HepG2 (cell line): ENCODE results near the gene THSD4. TPM values are rescaled to one million over a fixed set of nuclear protein-coding genes. Genes with fewer than 3 reads are reported as not detected.

Experiments
- ATAC-seq: fragments of 200-7000 bp; cut with Tn5 transposase; 3 replicates; pipeline ENCODE4 v1.9.1; 2020; ENCODE audit warnings: mild to moderate bottlenecking, moderate library complexity
- BruUV-seq: library from RNA; stranded (reverse); fragments of 400-500 nt; replicated peaks from 2 replicates; lab custom pipeline; 2021; lab: Mats Ljungman, UMichigan
- CTCF ChIA-PET: fragments of 300-600 bp; formaldehyde crosslinking; extraction: SDS; loops from one replicate; lab custom pipeline; 2021; ENCODE audit warnings: low total read pairs, inconsistent platforms, low intra/inter-chr PET ratio; lab: Yijun Ruan, JAX
- POLR2A ChIA-PET: fragments of 350-600 bp; sonication (Branson Sonifier 250); formaldehyde crosslinking; loops from one replicate; lab custom pipeline; 2020; ENCODE audit warnings: antibody characterized with exemption, inconsistent platforms; lab: Yijun Ruan, JAX
- DNase-seq: peaks from one replicate; pipeline ENCODE4 v3.0.0-alpha.2; 2015; ENCODE audit warnings: low spot score
- FAIRE-seq: peaks from 3 replicates; lab custom pipeline; 2011; peaks lifted over from hg19 to GRCh38; lab: Jason Lieb, UNC
- H2AFZ ChIP-seq: one replicate; pipeline ENCODE4 v1.6.1; 2011; ENCODE audit warnings: low read length, inconsistent platforms
- H3K27ac ChIP-seq: fragments of 300-600 bp; 3 replicates; pipeline ENCODE4 v1.8.0; 2011; ENCODE audit warnings: mixed run types, mild to moderate bottlenecking, mixed read lengths, low read length, inconsistent platforms; ENCODE audit not compliant: insufficient read depth; ENCODE audit errors: extremely low read length
- H3K27me3 ChIP-seq, 2 experiments: fragments of 200-600 bp in 1 of 2; 2 replicates in 1 of 2; 3 replicates in 1 of 2; pipeline versions ENCODE4 v1.6.0 to v1.8.0; 2011; ENCODE audit warnings: low read length in 2 of 2, mild to moderate bottlenecking in 2 of 2, moderate library complexity in 2 of 2, inconsistent platforms in 1 of 2; ENCODE audit not compliant: insufficient read depth in 2 of 2, control insufficient read depth in 1 of 2
- H3K36me3 ChIP-seq, 2 experiments: fragments of 200-600 bp in 1 of 2; replicated peaks in 1 of 2; 2 replicates in 1 of 2; 3 replicates in 1 of 2; pipeline versions ENCODE4 v1.5.1 to v1.8.0; 2011; ENCODE audit warnings: low read length in 2 of 2, inconsistent platforms in 1 of 2; ENCODE audit not compliant: insufficient read depth in 2 of 2, control insufficient read depth in 1 of 2
- H3K4me1 ChIP-seq: 2 replicates; pipeline ENCODE4 v1.5.1; 2012; ENCODE audit warnings: low read length, inconsistent platforms; ENCODE audit not compliant: insufficient read depth
- H3K4me2 ChIP-seq: 2 replicates; pipeline ENCODE4 v1.6.0; 2011; ENCODE audit warnings: low read depth, low read length, inconsistent platforms
- H3K4me3 ChIP-seq, 3 experiments: fragments of 200-600 bp in 1 of 3; sonication (generic), shearing (Covaris generic) in 1 of 3; replicated peaks in 1 of 3; 2 replicates each; pipeline ENCODE4 v1.5.1; 2011 to 2016; ENCODE audit warnings: low read length in 3 of 3, inconsistent platforms in 2 of 3, low read depth in 2 of 3, mild to moderate bottlenecking in 2 of 3, control low read depth in 1 of 3, mixed read lengths in 1 of 3; ENCODE audit not compliant: insufficient read depth in 1 of 3
- H3K79me2 ChIP-seq: one replicate; pipeline ENCODE4 v1.6.1; 2011; ENCODE audit warnings: low read length, inconsistent platforms; ENCODE audit not compliant: insufficient read depth
- H3K9ac ChIP-seq: 2 replicates; pipeline ENCODE4 v1.6.0; 2011; ENCODE audit warnings: mild to moderate bottlenecking, low read depth, low read length, inconsistent platforms; ENCODE audit not compliant: insufficient read depth
- H3K9me3 ChIP-seq: 2 replicates; pipeline ENCODE4 v1.5.1; 2012; ENCODE audit warnings: mild to moderate bottlenecking, low read length
- H4K20me1 ChIP-seq: 2 replicates; pipeline ENCODE4 v1.6.0; 2011; ENCODE audit warnings: inconsistent platforms, mild to moderate bottlenecking, low read length, moderate library complexity; ENCODE audit not compliant: insufficient read depth
- BATF2 ChIP-seq: sonication (generic); formaldehyde crosslinking; IDR thresholded peaks from 2 replicates; pipeline ENCODE4 v1.8.0; 2022; ENCODE audit warnings: mild to moderate bottlenecking, missing genetic modification reagents, moderate library complexity
- EP300 ChIP-seq, 3 experiments: sonication (generic) in 1 of 3; formaldehyde crosslinking in 1 of 3; IDR thresholded peaks; 2 replicates each; pipeline versions ENCODE4 v1.5.1 to v1.6.1; 2011 to 2020; ENCODE audit warnings: low read depth in 2 of 3, low read length in 2 of 3, borderline replicate concordance in 1 of 3, improper control_type of control experiment in 1 of 3, mild to moderate bottlenecking in 1 of 3, missing genetic modification reagents in 1 of 3, moderate library complexity in 1 of 3
- FOXP1 ChIP-seq, 2 experiments: fragments of 450-650 bp in 1 of 2; IDR thresholded peaks; 2 replicates each; pipeline ENCODE4 v1.6.1; 2017 to 2018; ENCODE audit warnings: antibody characterized with exemption in 1 of 2
- GRHL1 ChIP-seq: sonication (generic); formaldehyde crosslinking; conservative IDR thresholded peaks from 2 replicates; pipeline ENCODE4 v1.8.0; 2022; ENCODE audit warnings: missing genetic modification reagents
- IKZF1 ChIP-seq: fragments of 450-650 bp; IDR thresholded peaks from 2 replicates; pipeline ENCODE4 v1.7.1; 2016
- KAT7 ChIP-seq: IDR thresholded peaks from 2 replicates; pipeline ENCODE4 v1.6.1; 2018; ENCODE audit warnings: borderline replicate concordance, missing compliant biosample characterization
- KDM1A ChIP-seq: IDR thresholded peaks from 2 replicates; pipeline ENCODE4 v1.6.1; 2016; ENCODE audit warnings: missing compliant biosample characterization
- PAF1 ChIP-seq: IDR thresholded peaks from 2 replicates; pipeline ENCODE4 v1.6.1; 2016; ENCODE audit warnings: missing genetic modification reagents, missing compliant biosample characterization
- RARA ChIP-seq: IDR thresholded peaks from 2 replicates; pipeline ENCODE4 v1.6.1; 2016; ENCODE audit warnings: missing genetic modification reagents, missing compliant biosample characterization
- TGIF2 ChIP-seq: IDR thresholded peaks from 2 replicates; pipeline ENCODE4 v1.6.1; 2016; ENCODE audit warnings: control low read depth, missing compliant biosample characterization
- TOPORS ChIP-seq: sonication (generic); formaldehyde crosslinking; IDR thresholded peaks from 2 replicates; pipeline ENCODE4 v1.8.0; 2023; ENCODE audit warnings: mild to moderate bottlenecking, missing genetic modification reagents
- WIZ ChIP-seq: sonication (generic); formaldehyde crosslinking; IDR thresholded peaks from 2 replicates; pipeline ENCODE4 v1.5.1; 2020; ENCODE audit warnings: mild to moderate bottlenecking, missing genetic modification reagents
- ZBTB37 ChIP-seq: sonication (generic); formaldehyde crosslinking; IDR thresholded peaks from 2 replicates; pipeline ENCODE4 v1.4.0; 2020; ENCODE audit warnings: mild to moderate bottlenecking, missing genetic modification reagents
- ZNF136 ChIP-seq: sonication (generic); formaldehyde crosslinking; IDR thresholded peaks from 2 replicates; pipeline ENCODE4 v1.8.1; 2022; ENCODE audit warnings: low read depth, mild to moderate bottlenecking, moderate library complexity, missing genetic modification reagents
- ZNF577 ChIP-seq: sonication (generic); formaldehyde crosslinking; IDR thresholded peaks from 2 replicates; pipeline ENCODE4 v1.4.0; 2020; ENCODE audit warnings: mild to moderate bottlenecking, low read depth, missing genetic modification reagents, borderline replicate concordance
- ZNF713 ChIP-seq: sonication (generic); formaldehyde crosslinking; IDR thresholded peaks from 2 replicates; pipeline ENCODE4 v1.4.0; 2020; ENCODE audit warnings: mild to moderate bottlenecking, missing genetic modification reagents
- ZNF780A ChIP-seq: sonication (generic); formaldehyde crosslinking; IDR thresholded peaks from 2 replicates; pipeline ENCODE4 v1.8.0; 2022; ENCODE audit warnings: mild to moderate bottlenecking, missing genetic modification reagents, moderate library complexity
- ZNF790 ChIP-seq: sonication (generic); formaldehyde crosslinking; IDR thresholded peaks from 2 replicates; pipeline ENCODE4 v1.8.0; 2022; ENCODE audit warnings: missing genetic modification reagents, mild to moderate bottlenecking, borderline replicate concordance
- WGBS: methylation state at CpG from one replicate; pipeline ENCODE4 v1.1.6; 2017; ENCODE audit warnings: low lambda C conversion rate; 5-methylcytosine and 5-hydroxymethylcytosine counted together
- in situ Hi-C: cut with HindIII; loops from 2 replicates; pipeline ENCODE4 v1.10.0; 2017; ENCODE audit warnings: low pct_unique_long_range_greater_than_20kb; ENCODE audit not compliant: extremely low pct_ligation_motif_present
- intact Hi-C: fragments of 100-400 bp; cut with micrococcal nuclease; formaldehyde crosslinking; loops from one replicate; pipeline ENCODE4 v1.10.0; 2022; ENCODE audit not compliant: unreplicated experiment
- polyA plus RNA-seq, 8 experiments: library from polyadenylated mRNA; depleted of rRNA in 3 of 8; stranded (reverse) in 7 of 8; unstranded in 1 of 8; fragments of >200 nt; fragmentation: Illumina TruSeq in 4 of 8; extraction: Trizol in 4 of 8; gene quantifications; 2 replicates each; pipeline versions ENCODE4 v1.2.1 to v1.2.3, GENCODE V29; 2011 to 2016; ENCODE audit warnings: low read depth in 4 of 8, missing spikeins in 1 of 8, mixed read lengths in 1 of 8; ENCODE audit not compliant: insufficient read depth in 1 of 8
- total RNA-seq, 5 experiments: library from RNA; depleted of rRNA; stranded (reverse); fragments of >200 nt; fragmentation: Illumina TruSeq; extraction: Trizol; gene quantifications; 2 replicates each; pipeline ENCODE4 v1.2.3, GENCODE V29; 2016; ENCODE audit warnings: low read depth in 1 of 5

The THSD4 gene
- total and polyA plus RNA-seq, 2 of the 13 experiments (the other 11 are each of a cell fraction or from before 2014, with no cell fraction given): 0.07 to 0.21 TPM

GRCh38 chr15:71338827-71339542, 223.7 kb downstream of the THSD4 start (continued):
- no peak for TF ChIP-seq ZBTB37
- no peak for TF ChIP-seq KDM1A (CRISPR knock-in tag)
- TF ChIP-seq PAF1 (CRISPR knock-in tag): no peak
- TF ChIP-seq ZNF790 (CRISPR knock-in tag): no peak

- Histone ChIP-seq H3K36me3 (no peaks in the 10 kb centered on the region), H4K20me1 (no peaks in the 10 kb centered on the region), H3K4me2 (no peak overlapping the region), H3K9ac (no peak overlapping the region), H3K27ac (no peak overlapping the region), H3K4me1 (no peaks in the 10 kb centered on the region), H2AFZ (no peak overlapping the region), H3K79me2 (no peaks in the 10 kb centered on the region), H3K9me3 (no peaks in the 10 kb centered on the region), H3K27me3 (peaks cover 1 to 5% of the 10 kb centered on the region in 2 experiments; a peak in 3 of 5 replicates), H3K4me3 (no peak overlapping the region)
- DNase-seq (no peak), ATAC-seq (no peak), FAIRE-seq (no peak)
- intact Hi-C loops (no loop called here), in situ Hi-C loops (no loop called here)
- no TSS peak for BruUV-seq
- WGBS: 33% methylated on average over 8 of the region's 8 CpGs
- POLR2A ChIA-PET: no interaction called here
- CTCF ChIA-PET: no interaction called here
- TF ChIP-seq FOXP1 (IDR thresholded peaks at IDR 0.05) (no peak), FOXP1 (CRISPR knock-in tag; IDR thresholded peaks at IDR 0.05) (no peak), ZNF577 (CRISPR knock-in tag) (no peak), IKZF1 (no peak), ZNF713 (CRISPR knock-in tag) (no peak), WIZ (no peak), GRHL1 (CRISPR knock-in tag) (no peak), ZNF780A (CRISPR knock-in tag) (no peak), EP300 (IDR thresholded peaks at IDR 0.05; ENCODE audit: low read depth in 2 of 2, low read length in 2 of 2) (no peak), EP300 (CRISPR knock-in tag; IDR thresholded peaks at IDR 0.05; ENCODE audit: borderline replicate concordance) (no peak), KAT7 (CRISPR knock-in tag) (no peak), TGIF2 (CRISPR knock-in tag) (no peak), ZNF136 (CRISPR knock-in tag) (no peak), RARA (CRISPR knock-in tag) (no peak), TOPORS (CRISPR knock-in tag) (no peak), BATF2 (CRISPR knock-in tag) (no peak)
These were observed 226.7 kb downstream of the THSD4 start for GRCh38 chr15:71341811-71342550.
